Ascending aorta (tissue), 2 donors: ENCODE data around the gene CELA2A. TPM values are rescaled to one million over a fixed set of nuclear protein-coding genes. Genes with fewer than 3 reads are reported as not detected.

Experiments
- DNase-seq, 2 donors: peaks; one replicate each; pipeline ENCODE4 v3.0.0-alpha.2; 2019; ENCODE audit warnings: low spot score in 2 of 2
- H3K27ac ChIP-seq, 2 donors: fragments of 200-600 bp; sonication (generic); one replicate each; pipeline ENCODE4 v1.5.1; 2016 to 2017; ENCODE audit warnings: mild to moderate bottlenecking in 1 of 2
- H3K27me3 ChIP-seq: fragments of 200-600 bp; sonication (generic); one replicate; pipeline ENCODE4 v1.5.1; 2017
- H3K36me3 ChIP-seq, 2 donors: fragments of 200-600 bp; sonication (generic); one replicate each; pipeline ENCODE4 v1.5.1; 2016
- H3K4me1 ChIP-seq, 2 donors: fragments of 200-600 bp; sonication (generic); one replicate each; pipeline ENCODE4 v1.5.1; 2016 to 2017; ENCODE audit warnings: mild to moderate bottlenecking in 1 of 2
- H3K4me3 ChIP-seq, 2 donors: fragments of 200-600 bp; sonication (generic); one replicate each; pipeline ENCODE4 v1.5.1; 2016 to 2017; ENCODE audit warnings: mild to moderate bottlenecking in 1 of 2
- H3K9me3 ChIP-seq, 2 donors: fragments of 200-600 bp; sonication (generic); one replicate each; pipeline ENCODE4 v1.5.1; 2016
- intact Hi-C: fragments of 100-400 bp; cut with DNase I; formaldehyde crosslinking; loops from one replicate; pipeline ENCODE4 v1.15.1; 2023
- total RNA-seq: library from RNA; depleted of rRNA; stranded (reverse); fragments of >200 nt; gene quantifications from one replicate; pipeline ENCODE4 v1.1.0, GENCODE V29; 2016
- TF ChIP-seq, protein P1 (sequence below), 3 experiments: fragments of 200-600 bp in 2 of 3; fragments of 450-650 bp in 1 of 3; sonication (generic) in 2 of 3; IDR thresholded peaks; one replicate each; pipeline ENCODE4 v1.5.1; 2016 to 2019; ENCODE audit warnings: antibody characterized with exemption in 3 of 3, mild to moderate bottlenecking in 1 of 3, moderate library complexity in 1 of 3

Gene CELA2A
- total RNA-seq, 1 donor from 2014 or later: not detected

GRCh38 chr1:15492596-15492995, 36.1 kb downstream of the CELA2A start:
- TF ChIP-seq, protein P1, sequence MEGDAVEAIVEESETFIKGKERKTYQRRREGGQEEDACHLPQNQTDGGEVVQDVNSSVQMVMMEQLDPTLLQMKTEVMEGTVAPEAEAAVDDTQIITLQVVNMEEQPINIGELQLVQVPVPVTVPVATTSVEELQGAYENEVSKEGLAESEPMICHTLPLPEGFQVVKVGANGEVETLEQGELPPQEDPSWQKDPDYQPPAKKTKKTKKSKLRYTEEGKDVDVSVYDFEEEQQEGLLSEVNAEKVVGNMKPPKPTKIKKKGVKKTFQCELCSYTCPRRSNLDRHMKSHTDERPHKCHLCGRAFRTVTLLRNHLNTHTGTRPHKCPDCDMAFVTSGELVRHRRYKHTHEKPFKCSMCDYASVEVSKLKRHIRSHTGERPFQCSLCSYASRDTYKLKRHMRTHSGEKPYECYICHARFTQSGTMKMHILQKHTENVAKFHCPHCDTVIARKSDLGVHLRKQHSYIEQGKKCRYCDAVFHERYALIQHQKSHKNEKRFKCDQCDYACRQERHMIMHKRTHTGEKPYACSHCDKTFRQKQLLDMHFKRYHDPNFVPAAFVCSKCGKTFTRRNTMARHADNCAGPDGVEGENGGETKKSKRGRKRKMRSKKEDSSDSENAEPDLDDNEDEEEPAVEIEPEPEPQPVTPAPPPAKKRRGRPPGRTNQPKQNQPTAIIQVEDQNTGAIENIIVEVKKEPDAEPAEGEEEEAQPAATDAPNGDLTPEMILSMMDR (IDR thresholded peaks at IDR 0.05): no peak
- Histone ChIP-seq H3K36me3 (peaks cover 25 to 63% of the 10 kb centered on the region in 2 donors), H3K4me3 (no peak overlapping the region), H3K27me3 (no peaks in the 10 kb centered on the region), H3K9me3 (no peaks in the 10 kb centered on the region), H3K4me1 (no peaks in the 10 kb centered on the region), H3K27ac (no peak overlapping the region)
- no peak for DNase-seq
- intact Hi-C loops: no loop called here

DNA sequence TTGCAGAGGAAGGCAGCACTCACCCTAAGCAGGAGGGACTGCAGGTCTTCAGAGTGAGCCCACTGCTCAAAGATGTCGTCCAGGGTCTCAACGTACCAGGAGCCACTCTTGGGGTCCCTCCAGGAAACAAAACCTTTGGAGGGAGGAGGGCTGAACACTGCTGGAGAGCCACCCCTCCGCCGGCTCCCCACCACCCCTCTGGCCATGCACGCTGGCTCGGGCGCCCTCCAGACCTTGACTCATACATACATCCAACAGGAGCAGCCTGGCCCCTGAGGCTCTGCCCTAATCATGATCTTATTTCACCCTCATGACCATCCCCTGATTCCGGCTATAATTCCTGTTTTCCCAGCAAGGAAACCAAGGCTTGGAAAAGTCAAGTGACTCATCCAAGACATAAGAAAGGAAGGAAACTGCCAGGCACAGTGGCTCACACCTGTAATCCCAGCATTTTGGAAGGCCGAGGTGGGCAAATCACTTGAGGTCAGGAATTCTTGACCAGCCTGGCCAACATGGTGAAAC, 37.4 kb downstream of the CELA2A start:
- intact Hi-C loops: no loop called here
- TF ChIP-seq, protein P1 (IDR thresholded peaks at IDR 0.05): no peak

GRCh38 chr1:15500184-15501178, 43.9 kb downstream of the CELA2A start:
- H3K9me3 ChIP-seq: no peaks in the 10 kb centered on the region
- H3K4me1 ChIP-seq: no peaks in the 10 kb centered on the region
- no peak overlapping the region for H3K27ac ChIP-seq
- no peak overlapping the region for H3K4me3 ChIP-seq
- TF ChIP-seq, protein P1 (IDR thresholded peaks at IDR 0.05): no peak
- no peaks in the 10 kb centered on the region for H3K27me3 ChIP-seq
- H3K36me3 ChIP-seq: peaks cover 29 to 54% of the 10 kb centered on the region in 2 donors
- no peak for DNase-seq
- intact Hi-C loops: no loop called here

More for the DNA sequence above, 37.4 kb downstream of the CELA2A start:
- Histone ChIP-seq H3K4me1 (no peaks in the 10 kb centered on the region), H3K27me3 (no peaks in the 10 kb centered on the region), H3K4me3 (no peak overlapping the region), H3K36me3 (peaks cover 25 to 65% of the 10 kb centered on the region in 2 donors), H3K27ac (no peak overlapping the region), H3K9me3 (no peaks in the 10 kb centered on the region)
- DNase-seq: no peak

DNA sequence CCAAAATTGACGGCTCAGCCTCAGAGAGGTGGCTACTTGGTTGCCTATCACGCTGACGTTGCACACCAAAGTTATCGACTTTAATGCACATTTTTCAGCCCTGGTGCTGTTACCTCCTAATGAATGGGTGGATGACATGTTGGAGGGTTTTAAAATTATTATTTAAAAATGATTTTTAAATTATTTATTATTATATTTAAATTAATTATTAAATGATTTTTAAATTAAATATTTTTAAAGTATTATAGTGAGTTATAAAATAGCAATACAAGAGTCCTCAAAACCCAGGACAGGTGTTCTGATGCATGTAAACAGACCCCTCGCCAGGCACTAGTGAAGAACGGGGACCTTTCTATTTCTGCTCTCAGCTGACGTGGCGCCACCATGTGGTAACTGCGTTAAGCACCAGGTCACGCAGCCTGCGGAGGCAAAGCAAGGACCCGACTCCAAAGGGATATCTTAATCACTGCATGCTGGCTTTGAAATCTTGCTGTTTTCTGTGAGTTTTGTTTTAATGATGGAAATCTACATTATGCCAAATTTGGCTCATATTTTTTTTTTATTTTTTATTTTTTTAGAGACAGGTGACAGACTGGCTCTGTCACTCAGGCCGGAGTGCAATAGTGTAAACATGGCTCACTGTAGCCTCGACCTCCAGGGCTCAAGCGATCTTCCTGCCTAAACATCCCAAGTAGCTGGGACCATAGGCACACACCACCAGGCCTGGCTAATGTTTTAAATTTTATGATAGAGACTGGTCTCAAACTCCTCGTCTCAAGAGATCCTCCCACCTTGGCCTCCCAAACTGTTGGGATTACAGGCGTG, 44.9 kb downstream of the CELA2A start:
- intact Hi-C loops: no loop called here
- H3K4me1 ChIP-seq: no peaks in the 10 kb centered on the region
- TF ChIP-seq, protein P1 (IDR thresholded peaks at IDR 0.05): peak; percentile 9 to 37 (median 15)
- H3K36me3 ChIP-seq: peaks cover 35 to 54% of the 10 kb centered on the region in 2 donors
- no peaks in the 10 kb centered on the region for H3K9me3 ChIP-seq
- H3K27me3 ChIP-seq: no peaks in the 10 kb centered on the region
- no peak for DNase-seq
- H3K4me3 ChIP-seq: no peak overlapping the region
- H3K27ac ChIP-seq: no peak overlapping the region

- H3K4me1 ChIP-seq: no peaks in the 10 kb centered on the region
- H3K36me3 ChIP-seq: peaks cover 32 to 48% of the 10 kb centered on the region in 2 donors
- H3K4me3 ChIP-seq: no peak overlapping the region
- no peak for DNase-seq
- TF ChIP-seq, protein P1 (IDR thresholded peaks at IDR 0.05): no peak
- no peaks in the 10 kb centered on the region for H3K27me3 ChIP-seq
- H3K9me3 ChIP-seq: no peaks in the 10 kb centered on the region
- intact Hi-C loops: no loop called here
- no peak overlapping the region for H3K27ac ChIP-seq
Measured at GRCh38 chr1:15504436-15504835, 47.9 kb downstream of the CELA2A start.
